AG09309 (cell line): ENCODE data around the gene CLDN22.

ENCODE experiments used
- DNase-seq: peaks from one replicate; pipeline ENCODE4 v3.0.0-alpha.2; 2010; ENCODE audit warnings: low read depth
- H3K4me3 ChIP-seq: 2 replicates; pipeline ENCODE4 v1.5.1; 2011; ENCODE audit warnings: mild to moderate bottlenecking, low read depth, low read length, moderate library complexity; ENCODE audit not compliant: control insufficient read depth
- CTCF ChIP-seq: IDR thresholded peaks from 2 replicates; pipeline ENCODE4 v1.5.1; 2011; ENCODE audit warnings: mild to moderate bottlenecking, low read depth, low read length, inconsistent platforms; ENCODE audit not compliant: insufficient read depth, control insufficient read depth; ENCODE audit errors: missing control alignments

Gene CLDN22

GRCh38 chr4:183312841-183313240 is 7.2 kb downstream of the CLDN22 start:
- no peak for DNase-seq
- TF ChIP-seq CTCF: no peak

GRCh38 chr4:183306811-183307210 is 13.3 kb downstream of the CLDN22 start:
- DNase-seq: no peak
- TF ChIP-seq CTCF: no peak
- H3K4me3 ChIP-seq: no peak overlapping the region

More at GRCh38 chr4:183312841-183313240, 7.2 kb downstream of the CLDN22 start:
- no peak overlapping the region for H3K4me3 ChIP-seq

- DNase-seq: no peak
- no peak for TF ChIP-seq CTCF
- H3K4me3 ChIP-seq: no peak overlapping the region
Measured at GRCh38 chr4:183304538-183304937, 15.5 kb downstream of the CLDN22 start.

GRCh38 chr4:183304067-183304466 is 16.0 kb downstream of the CLDN22 start:
- no peak for TF ChIP-seq CTCF
- no peak for DNase-seq
- H3K4me3 ChIP-seq: no peak overlapping the region

- no peak for DNase-seq
- TF ChIP-seq CTCF: no peak
Measured at GRCh38 chr4:183303301-183303700, 16.8 kb downstream of the CLDN22 start.

GRCh38 chr4:183300655-183301054 is 19.4 kb downstream of the CLDN22 start:
- H3K4me3 ChIP-seq: no peak overlapping the region
- no peak for DNase-seq
- no peak for TF ChIP-seq CTCF

More at GRCh38 chr4:183303301-183303700, 16.8 kb downstream of the CLDN22 start:
- H3K4me3 ChIP-seq: no peak overlapping the region

GRCh38 chr4:183300070-183300469 is 20.0 kb downstream of the CLDN22 start:
- no peak for DNase-seq
- H3K4me3 ChIP-seq: no peak overlapping the region
- no peak for TF ChIP-seq CTCF
